SU-DHL-6 (cell line): Measurements from ENCODE around the gene POLR3G.

Experiments used
- EZH2phosphoT487 ChIP-seq: fragments of 200-600 bp; sonication (generic), shearing (Covaris generic); conservative IDR thresholded peaks from 2 replicates; pipeline ENCODE4 v1.6.1; 2018; ENCODE audit warnings: mild to moderate bottlenecking, antibody characterized with exemption, low read length, moderate library complexity, mixed read lengths
- TF ChIP-seq, protein P1 (sequence below): fragments of 200-600 bp; sonication (generic); IDR thresholded peaks from one replicate; pipeline ENCODE4 v1.5.1; 2017; ENCODE audit warnings: antibody characterized with exemption, mild to moderate bottlenecking, low read length, moderate library complexity; ENCODE audit not compliant: insufficient read depth, poor library complexity, severe bottlenecking

DNA sequence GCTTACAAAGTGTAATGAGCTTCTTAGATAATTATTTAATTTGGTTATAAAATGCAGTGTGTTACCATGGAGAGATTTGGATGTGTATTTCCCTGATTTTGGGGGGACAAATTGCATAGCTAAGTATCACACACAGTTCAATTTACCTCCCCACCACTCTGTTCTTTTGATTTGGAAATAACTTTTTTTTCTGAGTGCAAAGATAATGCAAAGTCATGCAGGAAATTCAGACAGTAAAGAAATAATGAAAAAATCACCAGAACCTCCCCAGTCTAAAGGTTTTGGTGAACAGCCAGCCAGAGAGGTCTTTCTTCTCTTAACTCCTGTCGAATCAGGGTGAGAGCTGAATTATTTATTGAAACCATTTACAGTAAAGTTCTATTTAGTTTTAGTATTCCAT lies 87.1 kb downstream of the POLR3G start:
- TF ChIP-seq, protein P1, sequence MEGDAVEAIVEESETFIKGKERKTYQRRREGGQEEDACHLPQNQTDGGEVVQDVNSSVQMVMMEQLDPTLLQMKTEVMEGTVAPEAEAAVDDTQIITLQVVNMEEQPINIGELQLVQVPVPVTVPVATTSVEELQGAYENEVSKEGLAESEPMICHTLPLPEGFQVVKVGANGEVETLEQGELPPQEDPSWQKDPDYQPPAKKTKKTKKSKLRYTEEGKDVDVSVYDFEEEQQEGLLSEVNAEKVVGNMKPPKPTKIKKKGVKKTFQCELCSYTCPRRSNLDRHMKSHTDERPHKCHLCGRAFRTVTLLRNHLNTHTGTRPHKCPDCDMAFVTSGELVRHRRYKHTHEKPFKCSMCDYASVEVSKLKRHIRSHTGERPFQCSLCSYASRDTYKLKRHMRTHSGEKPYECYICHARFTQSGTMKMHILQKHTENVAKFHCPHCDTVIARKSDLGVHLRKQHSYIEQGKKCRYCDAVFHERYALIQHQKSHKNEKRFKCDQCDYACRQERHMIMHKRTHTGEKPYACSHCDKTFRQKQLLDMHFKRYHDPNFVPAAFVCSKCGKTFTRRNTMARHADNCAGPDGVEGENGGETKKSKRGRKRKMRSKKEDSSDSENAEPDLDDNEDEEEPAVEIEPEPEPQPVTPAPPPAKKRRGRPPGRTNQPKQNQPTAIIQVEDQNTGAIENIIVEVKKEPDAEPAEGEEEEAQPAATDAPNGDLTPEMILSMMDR = no peak
- no peak for TF ChIP-seq EZH2phosphoT487
